ENCODE data around the gene HS3ST4.

HS3ST4 gene

DNA sequence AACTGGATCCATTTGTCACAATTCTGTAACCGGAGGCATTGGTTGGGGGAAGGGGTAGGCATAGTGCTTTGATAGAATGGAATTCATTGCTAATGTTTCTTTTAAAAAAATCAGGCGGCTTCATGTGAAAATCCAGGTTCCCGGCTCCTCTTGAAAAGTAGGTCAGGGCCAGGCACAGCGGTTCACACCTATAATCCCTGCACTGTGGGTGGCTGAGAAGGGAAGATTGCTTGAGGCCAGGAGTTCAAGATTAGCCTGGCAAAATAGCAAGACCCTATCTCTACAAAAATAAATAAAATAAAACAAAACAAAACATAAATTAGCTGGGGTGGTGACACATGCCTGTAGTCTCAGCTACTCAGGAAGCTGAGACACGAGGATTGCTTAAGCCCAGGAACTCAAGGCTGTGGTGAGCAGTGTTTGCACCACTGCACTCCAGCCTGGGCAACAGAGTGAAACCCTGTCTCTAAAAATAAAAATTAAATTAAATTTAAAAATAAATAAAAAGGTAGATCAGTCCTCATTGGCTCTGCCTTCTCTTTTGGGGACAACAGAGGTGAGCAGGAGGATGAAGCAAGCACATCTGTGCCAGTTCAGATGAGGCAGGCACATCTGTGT lies 466.5 kb downstream of the HS3ST4 start:
- in situ Hi-C loops (cut with MboI; ENCODE audit: low sequenced_read_pairs) = no loop called here
- Histone ChIP-seq H3K4me1 (no peaks in the 10 kb centered on the region), H3K4me3 (no peak overlapping the region), H3K36me3 (replicated peaks) (no peaks in the 10 kb centered on the region), H3K27me3 (ENCODE audit: low read depth) (no peaks in the 10 kb centered on the region), H3K9me3 (no peaks in the 10 kb centered on the region)
- DNase-seq (ENCODE audit: low spot score in 2 of 2) = no peak

DNA sequence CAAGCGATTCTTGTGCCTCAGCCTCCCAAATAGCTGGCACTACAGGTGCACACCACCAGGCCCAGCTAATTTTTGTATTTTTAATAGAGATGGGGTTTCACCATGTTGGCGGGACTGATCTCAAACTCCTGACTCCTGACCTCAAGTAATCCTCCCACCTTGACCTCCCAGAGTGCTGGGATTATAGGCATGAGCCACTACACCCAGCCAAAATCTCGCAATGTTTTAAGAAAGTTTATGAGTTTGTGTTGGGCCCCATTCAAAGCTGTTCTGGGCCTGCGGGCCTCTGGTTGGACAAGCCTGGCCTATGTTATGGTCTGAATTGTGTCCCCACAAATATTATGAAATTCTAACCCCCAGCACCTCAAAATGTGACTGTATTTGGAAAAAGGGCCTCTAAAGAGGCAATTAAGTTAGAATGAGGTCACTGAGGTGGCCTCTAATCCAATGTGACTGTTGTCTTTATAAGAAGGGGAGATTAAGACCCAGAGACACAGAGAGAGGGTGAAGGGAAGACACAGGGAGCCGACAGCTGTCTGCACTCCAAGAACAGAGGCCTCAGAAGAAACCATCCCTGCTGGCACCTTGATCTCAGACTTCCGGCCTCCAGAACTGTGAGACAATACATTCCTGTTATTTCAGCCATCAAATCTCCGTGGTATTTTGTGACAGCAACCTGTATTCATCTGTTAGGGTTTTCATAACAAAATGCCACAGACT lies 469.9 kb downstream of the HS3ST4 start:
- no peaks in the 10 kb centered on the region for H3K4me1 ChIP-seq
- H3K27me3 ChIP-seq (ENCODE audit: low read depth) = no peaks in the 10 kb centered on the region
- no peaks in the 10 kb centered on the region for H3K36me3 ChIP-seq (replicated peaks)
- no peaks in the 10 kb centered on the region for H3K9me3 ChIP-seq
- H3K4me3 ChIP-seq = no peak overlapping the region
- DNase-seq (ENCODE audit: low spot score in 2 of 2) = no peak
- in situ Hi-C loops (cut with MboI; ENCODE audit: low sequenced_read_pairs) = no loop called here

GRCh38 chr16:26169473-26169872 lies 477.7 kb downstream of the HS3ST4 start:
- no peaks in the 10 kb centered on the region for H3K27me3 ChIP-seq (ENCODE audit: low read depth)

DNA sequence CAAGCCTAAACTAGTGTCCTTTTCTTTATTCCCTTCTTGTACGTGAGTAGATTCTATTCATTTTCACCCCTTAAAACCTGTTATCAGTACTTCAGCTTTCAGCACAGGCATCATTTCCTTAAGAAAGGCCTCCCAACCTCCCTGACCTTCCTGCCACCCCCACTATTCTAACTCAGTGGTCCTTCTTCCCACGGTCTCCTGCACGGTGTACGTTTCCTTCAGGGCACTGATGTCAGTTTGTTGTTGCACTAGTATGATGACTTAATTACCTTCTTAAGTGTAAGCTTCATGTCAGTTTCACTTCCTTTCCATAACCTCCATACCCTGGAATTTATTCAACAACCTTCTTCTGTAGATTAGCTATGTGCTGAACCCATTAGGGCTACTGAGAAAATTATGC lies 484.2 kb downstream of the HS3ST4 start:
- in situ Hi-C loops (cut with MboI; ENCODE audit: low sequenced_read_pairs) = no loop called here
- no peaks in the 10 kb centered on the region for H3K36me3 ChIP-seq (replicated peaks)
- no peak for DNase-seq (ENCODE audit: low spot score in 2 of 2)
- no peaks in the 10 kb centered on the region for H3K27me3 ChIP-seq (ENCODE audit: low read depth)
- no peaks in the 10 kb centered on the region; the same call in 1 of the 2 replicates for H3K9me3 ChIP-seq
- H3K4me1 ChIP-seq = no peaks in the 10 kb centered on the region
- no peak overlapping the region for H3K4me3 ChIP-seq

More at GRCh38 chr16:26169473-26169872, 477.7 kb downstream of the HS3ST4 start:
- Histone ChIP-seq H3K9me3 (no peaks in the 10 kb centered on the region), H3K36me3 (replicated peaks) (no peaks in the 10 kb centered on the region), H3K4me1 (no peaks in the 10 kb centered on the region), H3K4me3 (no peak overlapping the region)
- DNase-seq (ENCODE audit: low spot score in 2 of 2) = no peak
- in situ Hi-C loops (cut with MboI; ENCODE audit: low sequenced_read_pairs) = no loop called here

GRCh38 chr16:26177438-26177837 lies 485.7 kb downstream of the HS3ST4 start:
- no peak for DNase-seq (ENCODE audit: low spot score in 2 of 2)
- Histone ChIP-seq H3K9me3 (no peaks in the 10 kb centered on the region; the same call in 1 of the 2 replicates), H3K27me3 (ENCODE audit: low read depth) (no peaks in the 10 kb centered on the region), H3K4me3 (no peak overlapping the region), H3K36me3 (replicated peaks) (no peaks in the 10 kb centered on the region), H3K4me1 (no peaks in the 10 kb centered on the region)
- in situ Hi-C loops (cut with MboI; ENCODE audit: low sequenced_read_pairs) = no loop called here

- H3K36me3 ChIP-seq (replicated peaks) = no peaks in the 10 kb centered on the region
- DNase-seq (ENCODE audit: low spot score in 2 of 2) = no peak
- no peaks in the 10 kb centered on the region for H3K27me3 ChIP-seq (ENCODE audit: low read depth)
- no peaks in the 10 kb centered on the region for H3K4me1 ChIP-seq
- H3K9me3 ChIP-seq = no peaks in the 10 kb centered on the region; the same call in 1 of the 2 replicates
- H3K4me3 ChIP-seq = no peak overlapping the region
- in situ Hi-C loops (cut with MboI; ENCODE audit: low sequenced_read_pairs) = no loop called here
Measured at GRCh38 chr16:26178298-26178697, 486.5 kb downstream of the HS3ST4 start.

DNA sequence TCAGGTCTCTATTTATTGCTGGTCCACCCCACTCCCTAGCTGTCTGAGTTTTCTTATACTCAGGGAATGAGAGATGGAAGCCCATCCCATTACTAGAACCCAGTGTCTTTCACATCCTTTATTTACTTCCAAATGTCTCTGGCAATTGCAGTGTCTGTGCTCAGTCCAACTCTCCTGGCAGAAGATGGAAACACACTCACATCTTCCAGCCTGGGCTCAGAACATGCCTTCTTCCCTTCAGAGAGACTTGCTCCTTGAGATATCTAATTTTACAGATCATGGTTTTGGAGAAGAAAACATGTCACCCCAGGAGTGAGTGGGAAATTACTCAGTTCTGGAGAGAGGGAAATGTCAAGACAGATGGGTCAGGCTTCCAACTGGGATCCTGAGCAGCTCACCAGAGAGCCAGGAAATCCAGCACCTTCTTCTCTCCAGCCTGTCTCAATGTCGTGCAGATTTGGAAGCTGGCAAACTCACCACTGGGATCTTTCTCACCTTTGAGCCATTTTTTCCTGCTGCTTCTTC lies 494.4 kb downstream of the HS3ST4 start:
- no peak for DNase-seq (ENCODE audit: low spot score in 2 of 2)
- H3K4me1 ChIP-seq = no peaks in the 10 kb centered on the region
- no peaks in the 10 kb centered on the region for H3K27me3 ChIP-seq (ENCODE audit: low read depth)
- H3K36me3 ChIP-seq (replicated peaks) = no peaks in the 10 kb centered on the region
- no peaks in the 10 kb centered on the region for H3K9me3 ChIP-seq
- H3K4me3 ChIP-seq = no peak overlapping the region
- in situ Hi-C loops (cut with MboI; ENCODE audit: low sequenced_read_pairs) = no loop called here

Data from HAP-1 (cell line).